Hematopoietic multipotent progenitor cell (in vitro differentiated cells): ENCODE results near the gene HIP1R. TPM values are rescaled to one million over a fixed set of nuclear protein-coding genes. Genes with fewer than 3 reads are reported as not detected.

Experiments used
- DNase-seq, 3 donors: peaks; one replicate each; pipeline ENCODE4 v3.0.0-alpha.2; 2011 to 2015; ENCODE audit warnings: low read depth in 2 of 3, low spot score in 2 of 3
- total RNA-seq: library from RNA; depleted of rRNA; stranded (reverse); fragments of >200 nt; gene quantifications from one replicate; pipeline ENCODE4 v1.2.3, GENCODE V29; 2012

HIP1R gene
- total RNA-seq, 1 donor = 34.7 TPM

DNA sequence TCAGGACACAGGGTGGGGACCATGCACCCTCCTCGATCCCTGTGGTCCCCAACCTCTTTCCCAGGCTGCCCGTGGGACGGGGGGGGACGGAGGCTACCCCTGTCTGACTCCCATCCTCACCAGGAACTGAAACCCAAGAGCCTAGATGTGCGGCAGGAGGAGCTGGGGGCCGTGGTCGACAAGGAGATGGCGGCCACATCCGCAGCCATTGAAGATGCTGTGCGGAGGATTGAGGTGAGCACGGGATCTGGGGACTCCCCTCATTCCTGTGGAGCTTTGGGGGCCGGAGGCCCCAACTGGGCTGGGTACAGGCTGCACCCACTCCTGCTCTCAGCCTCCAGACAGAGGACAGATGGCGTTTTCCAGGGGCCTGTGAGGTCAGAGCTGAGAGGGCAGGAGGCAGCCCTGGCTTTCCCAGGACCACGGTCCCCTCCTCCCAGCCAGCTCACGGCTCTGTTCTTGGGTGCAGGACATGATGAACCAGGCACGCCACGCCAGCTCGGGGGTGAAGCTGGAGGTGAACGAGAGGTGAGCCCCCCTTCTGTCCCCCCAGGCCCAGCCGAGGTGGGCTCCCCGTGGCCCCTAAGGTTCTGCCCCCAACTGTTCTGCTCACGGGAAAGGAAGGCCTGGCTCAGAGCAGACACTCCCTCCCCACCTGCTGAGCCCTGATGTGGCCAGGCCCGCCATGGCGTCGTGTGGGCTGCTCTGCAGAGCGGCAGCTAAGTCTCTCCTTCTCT is 24.2 kb downstream of the HIP1R start:
- no peak for DNase-seq

GRCh38 chr12:122860040-122860853 is 25.0 kb downstream of the HIP1R start:
- peak; percentile 64 to 84 (median 77) for DNase-seq

- no peak for DNase-seq
Measured at GRCh38 chr12:122860854-122861586, 25.8 kb downstream of the HIP1R start.

- DNase-seq = no peak
Measured at GRCh38 chr12:122861587-122861970, 26.3 kb downstream of the HIP1R start.

GRCh38 chr12:122862110-122862634 is 26.9 kb downstream of the HIP1R start:
- DNase-seq = no peak

GRCh38 chr12:122862872-122863701 is 27.8 kb downstream of the HIP1R start:
- DNase-seq = no peak

- DNase-seq = no peak
Measured at GRCh38 chr12:122864894-122865253, 29.6 kb downstream of the HIP1R start.

DNA sequence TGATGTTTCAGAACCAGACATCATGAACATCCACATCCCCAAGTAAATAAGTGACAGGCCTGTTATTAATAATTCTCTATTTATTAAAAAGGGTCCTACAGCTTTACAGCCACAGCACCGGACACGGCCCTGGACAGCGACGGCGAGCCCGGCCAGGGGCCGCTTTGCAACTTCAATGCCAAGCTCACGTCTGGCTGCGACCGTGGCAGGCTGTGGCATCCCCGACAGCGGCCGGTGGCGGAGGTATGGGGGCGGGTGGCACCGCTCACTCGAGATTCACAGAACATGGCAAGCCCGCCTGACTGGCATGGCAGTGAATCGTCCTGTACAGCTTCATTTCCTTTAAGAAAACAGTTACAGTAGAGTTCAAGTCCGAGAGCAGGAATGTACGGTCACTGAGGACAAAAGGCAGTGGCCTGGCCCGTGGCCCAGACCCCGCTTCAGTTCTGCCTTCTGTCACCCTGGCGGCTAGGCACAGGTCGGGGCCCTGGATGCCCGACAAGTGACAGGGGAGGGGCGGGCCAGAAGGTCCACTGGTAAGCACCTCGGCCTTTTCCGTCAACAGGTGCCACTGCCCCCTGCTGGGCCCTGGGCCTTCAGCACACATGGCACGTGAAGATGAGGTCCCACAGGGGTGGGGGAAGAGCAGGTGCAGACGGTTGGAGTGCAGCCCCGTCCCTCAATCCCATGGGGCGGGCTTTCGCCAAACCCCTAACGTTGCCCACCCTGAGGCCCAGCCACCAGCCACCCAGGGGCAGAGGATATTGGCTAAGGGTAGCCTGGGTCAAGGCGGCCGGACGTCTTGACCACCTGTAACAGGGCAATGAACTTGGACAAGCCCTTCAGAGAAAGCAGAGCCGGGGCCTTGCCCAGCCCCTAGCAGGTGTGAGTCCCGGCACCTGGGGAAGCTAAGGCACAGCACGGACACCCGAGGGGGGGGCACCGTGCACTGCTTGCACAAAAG is 30.3 kb downstream of the HIP1R start:
- DNase-seq = peak in 2 of 3 donors; percentile 49 to 70

- DNase-seq = no peak
Measured at GRCh38 chr12:122866379-122866778, 31.1 kb downstream of the HIP1R start.

GRCh38 chr12:122866950-122867607 is 31.8 kb downstream of the HIP1R start:
- no peak for DNase-seq

DNA sequence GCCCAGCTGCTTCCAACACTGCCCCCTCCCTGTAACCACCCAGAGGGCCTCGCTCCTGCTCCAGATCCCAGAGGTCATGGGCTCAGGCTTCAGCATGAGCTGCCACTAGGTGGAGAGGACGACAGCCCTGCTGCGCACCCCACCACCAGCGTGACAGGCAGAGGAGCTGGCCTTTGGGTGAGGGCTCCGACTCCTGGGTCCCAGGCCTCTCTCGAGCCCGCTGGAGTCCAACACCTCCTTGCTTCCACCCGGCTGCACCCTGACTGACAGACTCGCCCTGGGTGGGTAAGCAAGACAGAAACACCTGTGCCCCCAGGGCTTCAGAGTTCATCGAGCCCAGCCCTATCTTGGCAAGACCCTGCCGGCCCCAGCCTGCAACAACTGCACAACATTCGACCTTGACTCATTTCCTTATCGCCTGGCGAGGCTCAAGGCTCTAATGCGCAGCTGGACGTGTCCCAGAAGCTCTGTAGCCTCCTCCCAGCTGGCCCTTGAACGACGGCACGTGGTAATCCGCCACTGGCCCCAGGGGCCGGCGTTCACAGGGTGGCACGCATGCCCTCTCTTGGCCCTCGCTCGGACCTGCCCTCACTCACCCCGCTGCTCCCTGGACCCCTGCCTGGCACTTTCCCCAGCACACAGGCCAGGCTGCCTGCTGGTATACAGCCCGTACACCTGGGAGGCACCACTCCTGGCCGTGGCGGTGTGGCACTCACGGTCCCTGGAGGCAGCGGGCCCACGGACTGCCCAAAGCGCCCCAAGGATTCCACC is 32.6 kb downstream of the HIP1R start:
- DNase-seq = no peak

GRCh38 chr12:122868471-122869177 is 33.4 kb downstream of the HIP1R start:
- DNase-seq = no peak

DNA sequence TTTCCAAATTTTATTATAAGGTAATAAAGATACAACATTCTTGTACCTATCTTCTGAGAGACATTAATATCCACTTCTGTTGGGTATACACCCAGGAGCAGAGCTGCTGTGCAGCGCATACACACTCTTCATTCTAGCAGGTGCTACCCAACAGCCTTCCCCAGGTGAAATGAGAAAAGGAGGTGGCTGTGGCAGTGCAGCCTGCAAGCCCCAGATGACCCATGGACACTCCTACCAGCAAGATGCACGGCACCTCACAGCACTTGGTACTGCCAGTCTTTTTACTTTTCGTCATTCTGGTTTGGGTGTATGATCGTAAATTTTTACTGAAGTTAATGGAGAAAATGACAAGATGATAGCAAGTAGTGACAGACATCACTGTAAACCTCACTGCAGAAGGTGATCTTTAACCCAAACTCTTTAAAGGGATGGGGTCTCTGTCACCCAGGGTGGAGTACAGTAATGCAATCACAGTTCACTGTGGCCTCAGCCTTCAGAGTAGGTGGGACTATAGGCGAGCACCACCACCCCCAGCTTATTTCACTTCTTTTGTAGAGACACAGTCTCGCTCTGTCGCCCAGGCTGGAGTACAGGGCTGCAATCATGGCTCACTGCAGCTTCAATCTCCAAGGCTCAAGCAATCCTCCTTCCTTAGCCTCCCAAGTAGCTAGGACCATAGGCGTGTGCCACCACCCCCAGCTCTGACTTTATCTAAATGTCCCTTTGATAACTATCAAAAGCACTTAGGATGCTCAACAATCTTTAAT is 34.1 kb downstream of the HIP1R start:
- DNase-seq = no peak

GRCh38 chr12:122870163-122870842 is 35.0 kb downstream of the HIP1R start:
- DNase-seq = no peak

DNA sequence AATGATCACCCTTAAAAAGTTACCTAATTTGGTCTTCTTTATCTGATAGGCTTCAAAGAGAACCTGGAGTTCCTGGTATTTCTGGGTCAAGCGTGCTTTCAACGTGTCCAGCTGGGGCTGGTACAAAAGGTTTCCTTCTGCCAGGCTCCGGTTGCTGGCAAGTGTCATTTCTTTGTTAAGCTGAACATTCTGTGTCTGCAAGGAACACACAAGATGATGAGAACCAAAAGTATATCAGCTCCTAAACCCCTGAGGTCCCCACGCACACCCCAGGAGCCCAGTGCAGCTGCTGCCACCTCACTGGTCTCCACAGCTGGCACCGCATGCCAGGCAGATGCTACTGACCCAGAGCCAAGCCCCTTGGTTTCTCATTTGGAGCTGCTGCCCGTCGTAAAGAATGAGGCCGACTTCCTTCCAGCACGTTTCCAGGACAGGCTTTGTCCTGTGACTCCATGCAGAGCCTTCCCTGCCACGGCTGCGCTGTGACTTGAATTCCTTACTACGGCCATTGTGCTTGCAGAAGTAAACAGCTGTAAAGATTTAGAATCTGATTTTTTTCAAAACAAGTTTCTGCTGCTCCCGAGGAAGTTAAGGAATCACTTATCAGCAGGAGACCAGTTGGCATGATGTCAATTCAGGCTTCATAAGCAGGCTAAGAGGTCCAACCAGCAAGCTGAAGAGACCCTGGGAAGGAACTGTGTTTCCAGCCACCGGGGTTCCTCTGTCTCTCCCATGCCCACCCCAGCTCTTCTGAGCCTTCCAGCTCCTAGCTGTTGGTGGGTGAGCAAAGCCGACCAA is 35.8 kb downstream of the HIP1R start:
- no peak for DNase-seq
